ENCODE data around the gene MED10.
A peak's percentile ranks its signal among the peaks of the same experiment; 100 is the strongest.

Gene MED10

GRCh38 chr5:6377905-6378765 lies at the start of gene MED10:
TSS of gene MED10 (minus strand) at chr5:6378547. CDS start at chr5:6378483, 64 bp downstream.
- no peak for TF ChIP-seq ZNF274 (IDR thresholded peaks at IDR 0.05; ENCODE audit: low read depth, low read length)
- TF ChIP-seq YY1 (IDR thresholded peaks at IDR 0.05; ENCODE audit: insufficient read depth, insufficient read length), result no peak
- no peak for TF ChIP-seq SUZ12 (IDR thresholded peaks at IDR 0.05; ENCODE audit: extremely low read depth, insufficient read depth, insufficient read length)

GRCh38 chr5:6427694-6428093 lies 49.3 kb upstream of the MED10 start:
- Histone ChIP-seq H3K4me1 (ENCODE audit: insufficient read depth, insufficient read length) (no peaks in the 10 kb centered on the region), H3K36me3 (ENCODE audit: insufficient read depth, insufficient read length, low read length) (no peaks in the 10 kb centered on the region), H3K9ac (ENCODE audit: insufficient read length, low read depth) (no peak overlapping the region), H3K27me3 (ENCODE audit: insufficient read depth, insufficient read length) (no peaks in the 10 kb centered on the region), H3K4me3 (ENCODE audit: insufficient read length, low read depth) (no peak overlapping the region), H3K9me3 (ENCODE audit: insufficient read depth, low read length) (no peaks in the 10 kb centered on the region)
- no peak for DNase-seq (ENCODE audit: low read depth, low spot score)
- TF ChIP-seq YY1 (IDR thresholded peaks at IDR 0.05; ENCODE audit: insufficient read depth, insufficient read length) (no peak), ZNF274 (IDR thresholded peaks at IDR 0.05; ENCODE audit: low read depth, low read length) (no peak), SUZ12 (IDR thresholded peaks at IDR 0.05; ENCODE audit: extremely low read depth, insufficient read depth, insufficient read length) (no peak)

More at GRCh38 chr5:6377905-6378765, at the start of gene MED10:
- no peaks in the 10 kb centered on the region for H3K27me3 ChIP-seq (ENCODE audit: insufficient read depth, insufficient read length)
- no peaks in the 10 kb centered on the region for H3K9me3 ChIP-seq (ENCODE audit: insufficient read depth, low read length)
- peak within 1 kb of the TSS; percentile 93 for H3K9ac ChIP-seq (ENCODE audit: insufficient read length, low read depth)
- peaks cover 41% of the 10 kb centered on the region for H3K36me3 ChIP-seq (ENCODE audit: insufficient read depth, insufficient read length, low read length)
- DNase-seq (ENCODE audit: low read depth, low spot score), result peak; percentile 77
- H3K4me1 ChIP-seq (ENCODE audit: insufficient read depth, insufficient read length), result peaks cover 4% of the 10 kb centered on the region
- peak within 1 kb of the TSS; percentile 95 for H3K4me3 ChIP-seq (ENCODE audit: insufficient read length, low read depth)

- TF ChIP-seq YY1 (IDR thresholded peaks at IDR 0.05; ENCODE audit: insufficient read depth, insufficient read length) (no peak), ZNF274 (IDR thresholded peaks at IDR 0.05; ENCODE audit: low read depth, low read length) (no peak), SUZ12 (IDR thresholded peaks at IDR 0.05; ENCODE audit: extremely low read depth, insufficient read depth, insufficient read length) (no peak)
- no peaks in the 10 kb centered on the region for H3K27me3 ChIP-seq (ENCODE audit: insufficient read depth, insufficient read length)
Measured at GRCh38 chr5:6424700-6425099, 46.4 kb upstream of the MED10 start.

GRCh38 chr5:6424110-6424659 lies 45.8 kb upstream of the MED10 start:
- no peaks in the 10 kb centered on the region for H3K9me3 ChIP-seq (ENCODE audit: insufficient read depth, low read length)
- no peak overlapping the region for H3K9ac ChIP-seq (ENCODE audit: insufficient read length, low read depth)
- H3K27me3 ChIP-seq (ENCODE audit: insufficient read depth, insufficient read length), result no peaks in the 10 kb centered on the region
- H3K4me3 ChIP-seq (ENCODE audit: insufficient read length, low read depth), result no peak overlapping the region
- no peak for DNase-seq (ENCODE audit: low read depth, low spot score)
- no peak for TF ChIP-seq SUZ12 (IDR thresholded peaks at IDR 0.05; ENCODE audit: extremely low read depth, insufficient read depth, insufficient read length)
- TF ChIP-seq ZNF274 (IDR thresholded peaks at IDR 0.05; ENCODE audit: low read depth, low read length), result no peak
- TF ChIP-seq YY1 (IDR thresholded peaks at IDR 0.05; ENCODE audit: insufficient read depth, insufficient read length), result no peak
- no peaks in the 10 kb centered on the region for H3K4me1 ChIP-seq (ENCODE audit: insufficient read depth, insufficient read length)
- no peaks in the 10 kb centered on the region for H3K36me3 ChIP-seq (ENCODE audit: insufficient read depth, insufficient read length, low read length)

More at GRCh38 chr5:6424700-6425099, 46.4 kb upstream of the MED10 start:
- Histone ChIP-seq H3K4me1 (ENCODE audit: insufficient read depth, insufficient read length) (no peaks in the 10 kb centered on the region), H3K4me3 (ENCODE audit: insufficient read length, low read depth) (no peak overlapping the region), H3K9ac (ENCODE audit: insufficient read length, low read depth) (no peak overlapping the region), H3K9me3 (ENCODE audit: insufficient read depth, low read length) (no peaks in the 10 kb centered on the region), H3K36me3 (ENCODE audit: insufficient read depth, insufficient read length, low read length) (no peaks in the 10 kb centered on the region)
- DNase-seq (ENCODE audit: low read depth, low spot score), result no peak

GRCh38 chr5:6423327-6424109 lies 45.2 kb upstream of the MED10 start:
- no peaks in the 10 kb centered on the region for H3K4me1 ChIP-seq (ENCODE audit: insufficient read depth, insufficient read length)
- no peak overlapping the region for H3K4me3 ChIP-seq (ENCODE audit: insufficient read length, low read depth)
- TF ChIP-seq YY1 (IDR thresholded peaks at IDR 0.05; ENCODE audit: insufficient read depth, insufficient read length), result no peak
- H3K36me3 ChIP-seq (ENCODE audit: insufficient read depth, insufficient read length, low read length), result no peaks in the 10 kb centered on the region
- H3K27me3 ChIP-seq (ENCODE audit: insufficient read depth, insufficient read length), result no peaks in the 10 kb centered on the region
- no peaks in the 10 kb centered on the region for H3K9me3 ChIP-seq (ENCODE audit: insufficient read depth, low read length)
- no peak overlapping the region for H3K9ac ChIP-seq (ENCODE audit: insufficient read length, low read depth)
- no peak for DNase-seq (ENCODE audit: low read depth, low spot score)

GRCh38 chr5:6419340-6419852 lies 41.0 kb upstream of the MED10 start:
- no peaks in the 10 kb centered on the region for H3K9me3 ChIP-seq (ENCODE audit: insufficient read depth, low read length)
- no peaks in the 10 kb centered on the region for H3K36me3 ChIP-seq (ENCODE audit: insufficient read depth, insufficient read length, low read length)
- no peaks in the 10 kb centered on the region for H3K27me3 ChIP-seq (ENCODE audit: insufficient read depth, insufficient read length)
- no peak overlapping the region for H3K4me3 ChIP-seq (ENCODE audit: insufficient read length, low read depth)
- no peak for DNase-seq (ENCODE audit: low read depth, low spot score)
- no peak overlapping the region for H3K9ac ChIP-seq (ENCODE audit: insufficient read length, low read depth)
- H3K4me1 ChIP-seq (ENCODE audit: insufficient read depth, insufficient read length), result no peaks in the 10 kb centered on the region
- TF ChIP-seq YY1 (IDR thresholded peaks at IDR 0.05; ENCODE audit: insufficient read depth, insufficient read length) (no peak), SUZ12 (IDR thresholded peaks at IDR 0.05; ENCODE audit: extremely low read depth, insufficient read depth, insufficient read length) (no peak), ZNF274 (IDR thresholded peaks at IDR 0.05; ENCODE audit: low read depth, low read length) (no peak)

All from NT2/D1 (cell line).